Cardiac fibroblast (primary cell): ENCODE data around the gene MNT.

Experiments used
- DNase-seq, 2 donors: peaks; one replicate each; pipeline versions ENCODE4 v3.0.0 to v3.0.0-alpha.2; 2010; ENCODE audit warnings: low read depth in 2 of 2
- H3K4me3 ChIP-seq, 2 donors: replicated peaks in 1 of 2; 1 replicate in 1 of 2; 2 replicates in 1 of 2; pipeline ENCODE4 v1.5.1; 2011; ENCODE audit warnings: low read depth in 2 of 2, low read length in 2 of 2, mild to moderate bottlenecking in 2 of 2, moderate library complexity in 1 of 2
- CTCF ChIP-seq: IDR thresholded peaks from one replicate; pipeline ENCODE4 v1.5.1; 2011; ENCODE audit warnings: low read depth, mild to moderate bottlenecking, low read length, inconsistent platforms

The MNT gene

DNA sequence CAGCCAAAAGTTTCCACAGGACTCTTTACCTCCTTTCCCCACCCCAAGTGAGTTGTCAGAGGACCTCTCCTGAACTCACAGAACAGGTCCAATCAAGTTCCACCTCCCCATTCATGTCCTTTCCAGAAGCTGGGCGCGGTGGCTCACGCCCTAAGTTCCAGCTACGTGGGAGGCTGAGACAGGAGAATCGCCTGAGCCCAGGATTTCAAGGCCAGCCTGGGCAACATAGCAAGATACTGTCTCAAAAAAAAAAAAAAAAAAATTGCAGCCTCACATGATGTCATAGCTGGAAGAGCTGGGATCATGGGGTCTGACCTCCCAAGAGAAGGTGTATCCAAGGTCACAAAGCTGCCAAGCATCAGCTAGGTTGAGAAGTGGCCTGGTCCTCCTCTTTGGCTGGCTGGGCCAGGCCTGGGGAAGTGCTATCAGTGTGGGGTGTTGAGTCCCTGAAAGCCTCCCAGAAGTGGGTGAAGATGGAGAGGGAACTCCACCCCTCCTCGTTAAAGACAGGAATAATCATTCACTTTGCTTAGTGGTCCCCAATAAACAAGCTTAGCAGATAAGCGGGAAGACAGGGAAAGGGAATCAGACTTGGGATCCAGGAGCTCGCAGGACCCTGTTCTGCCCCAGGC is 5.5 kb upstream of the MNT start:
- peak in 1 of 2 donors; percentile 37 for DNase-seq
- TF ChIP-seq CTCF, result no peak
- H3K4me3 ChIP-seq, result peak overlapping the region in 1 of 2 donors; percentile 10

- TF ChIP-seq CTCF, result no peak
- H3K4me3 ChIP-seq, result no peak overlapping the region
- DNase-seq, result peak; percentile 89 to 98
Measured at GRCh38 chr17:2405247-2405926, 4.5 kb upstream of the MNT start.

- H3K4me3 ChIP-seq, result no peak overlapping the region
- DNase-seq, result no peak
- TF ChIP-seq CTCF, result no peak
Measured at GRCh38 chr17:2403044-2403443, 2.2 kb upstream of the MNT start.

DNA sequence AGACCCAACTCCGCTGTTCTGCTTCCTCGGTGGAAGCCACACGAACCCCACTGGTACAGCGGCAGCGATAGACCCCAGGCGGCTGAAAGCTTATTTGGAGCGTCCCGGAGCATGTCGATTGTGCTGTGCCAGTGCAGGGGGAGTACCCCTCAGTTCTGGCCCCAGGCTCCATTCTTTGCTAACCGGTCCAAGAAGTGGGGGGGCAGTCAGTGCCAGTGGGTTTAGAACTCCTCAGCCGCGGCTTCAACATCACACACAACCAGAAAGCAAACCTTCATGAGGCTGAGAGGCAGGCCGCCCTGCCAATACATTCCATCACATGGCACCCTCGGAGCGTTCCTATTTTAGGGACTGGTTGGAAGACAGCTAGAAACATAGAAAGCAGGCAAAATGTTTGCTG is 1.7 kb upstream of the MNT start:
- DNase-seq, result no peak
- no peak for TF ChIP-seq CTCF
- H3K4me3 ChIP-seq, result peak overlapping the region; percentile 44 to 56

GRCh38 chr17:2401426-2402221 is 764 bp upstream of the MNT start:
- TF ChIP-seq CTCF, result no peak
- DNase-seq, result peak; percentile 100
- peak overlapping the region; percentile 56 to 59 for H3K4me3 ChIP-seq

DNA sequence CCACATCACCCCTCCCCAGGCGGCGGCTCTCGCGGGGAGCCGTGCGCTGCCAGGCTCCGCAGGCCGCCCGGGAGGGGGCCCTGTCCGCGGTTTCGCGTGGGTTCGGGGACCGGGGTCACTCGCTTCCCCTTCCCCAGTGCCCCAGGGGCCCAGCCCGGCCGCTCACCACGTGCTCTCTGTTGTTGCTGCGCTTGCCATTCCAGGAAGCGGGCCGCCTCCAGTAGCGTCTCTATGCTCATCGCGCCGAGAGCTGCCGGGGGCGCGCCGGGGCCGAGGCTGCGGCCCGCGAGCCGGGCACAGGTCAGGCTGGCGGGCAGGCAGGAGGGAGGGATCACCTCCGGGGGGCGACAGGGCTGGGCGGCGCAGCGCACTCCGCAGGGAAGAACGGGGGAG is 390 bp downstream of the MNT start:
- TF ChIP-seq CTCF, result no peak
- peak overlapping the region; percentile 87 to 98 for H3K4me3 ChIP-seq
- DNase-seq, result peak; percentile 52 to 60
